Tibial artery (tissue), 4 donors: ENCODE results near the gene ZDHHC20.
"Not testable (repeated sequence)": the region's sequence is repeated elsewhere in the genome, so short reads cannot be mapped to it uniquely, and the experiment has no call there.

ENCODE experiments used
- DNase-seq, 2 donors: peaks; one replicate each; pipeline ENCODE4 v3.0.0-alpha.2; 2019
- H3K27ac ChIP-seq, 2 donors: fragments of 200-600 bp; sonication (generic) in 1 of 2; 1 replicate in 1 of 2; 2 replicates in 1 of 2; pipeline ENCODE4 v1.5.1; 2018 to 2019; ENCODE audit warnings: mild to moderate bottlenecking in 1 of 2
- H3K27me3 ChIP-seq, 2 donors: fragments of 200-600 bp; sonication (generic) in 1 of 2; one replicate each; pipeline versions ENCODE4 v1.5.1 to v1.6.0; 2016 to 2019
- H3K36me3 ChIP-seq, 3 donors: fragments of 200-600 bp; sonication (generic) in 2 of 3; one replicate each; pipeline ENCODE4 v1.5.1; 2016 to 2019; ENCODE audit warnings: mild to moderate bottlenecking in 2 of 3
- H3K4me1 ChIP-seq, 4 donors: fragments of 200-600 bp; sonication (generic) in 2 of 4; 1 replicate in 3 of 4; 2 replicates in 1 of 4; pipeline ENCODE4 v1.5.1; 2016 to 2019
- H3K4me3 ChIP-seq, 2 donors: fragments of 200-600 bp; sonication (generic) in 1 of 2; 1 replicate in 1 of 2; 2 replicates in 1 of 2; pipeline ENCODE4 v1.5.1; 2018 to 2019; ENCODE audit warnings: mild to moderate bottlenecking in 2 of 2
- H3K9me3 ChIP-seq, 3 donors: fragments of 200-600 bp; sonication (generic) in 1 of 3; one replicate each; pipeline ENCODE4 v1.5.1; 2016 to 2019
- intact Hi-C: fragments of 100-400 bp; cut with DNase I; formaldehyde crosslinking; loops from one replicate; pipeline ENCODE4 v1.15.0; 2023; ENCODE audit warnings: low total_unique reads
- TF ChIP-seq, protein P1 (sequence below), 2 experiments: fragments of 200-600 bp in 1 of 2; fragments of 450-650 bp in 1 of 2; IDR thresholded peaks; one replicate each; pipeline ENCODE4 v1.5.1; 2017 to 2019; ENCODE audit warnings: antibody characterized with exemption in 2 of 2, mild to moderate bottlenecking in 1 of 2, moderate library complexity in 1 of 2

ZDHHC20 gene

DNA sequence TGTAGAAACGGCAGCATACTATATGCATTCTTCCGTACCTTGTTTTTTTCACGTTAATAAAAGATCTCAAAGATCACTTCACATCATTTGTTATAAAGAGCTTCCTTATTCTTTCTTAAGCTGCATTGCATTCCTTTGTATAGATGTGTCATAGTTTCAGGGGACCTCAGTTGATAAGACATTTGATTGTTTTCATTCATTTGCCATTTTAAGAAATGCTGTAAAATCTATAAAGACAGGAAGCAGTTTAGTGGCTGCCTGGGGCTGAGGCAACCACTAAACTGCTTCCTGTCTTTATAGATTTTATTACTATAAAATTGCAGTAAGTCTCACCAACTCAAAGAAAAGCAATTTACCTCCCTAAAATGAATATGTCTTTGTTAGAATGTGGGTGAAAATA is 59.4 kb downstream of the ZDHHC20 start:
- Histone ChIP-seq H3K36me3 (peaks cover 9 to 48% (median 10%) of the 10 kb centered on the region in 3 donors), H3K4me1 (no peaks in the 10 kb centered on the region), H3K9me3 (no peaks in the 10 kb centered on the region), H3K27ac (no peak overlapping the region), H3K4me3 (no peak overlapping the region), H3K27me3 (no peaks in the 10 kb centered on the region)
- intact Hi-C loops: no loop called here
- TF ChIP-seq, protein P1, sequence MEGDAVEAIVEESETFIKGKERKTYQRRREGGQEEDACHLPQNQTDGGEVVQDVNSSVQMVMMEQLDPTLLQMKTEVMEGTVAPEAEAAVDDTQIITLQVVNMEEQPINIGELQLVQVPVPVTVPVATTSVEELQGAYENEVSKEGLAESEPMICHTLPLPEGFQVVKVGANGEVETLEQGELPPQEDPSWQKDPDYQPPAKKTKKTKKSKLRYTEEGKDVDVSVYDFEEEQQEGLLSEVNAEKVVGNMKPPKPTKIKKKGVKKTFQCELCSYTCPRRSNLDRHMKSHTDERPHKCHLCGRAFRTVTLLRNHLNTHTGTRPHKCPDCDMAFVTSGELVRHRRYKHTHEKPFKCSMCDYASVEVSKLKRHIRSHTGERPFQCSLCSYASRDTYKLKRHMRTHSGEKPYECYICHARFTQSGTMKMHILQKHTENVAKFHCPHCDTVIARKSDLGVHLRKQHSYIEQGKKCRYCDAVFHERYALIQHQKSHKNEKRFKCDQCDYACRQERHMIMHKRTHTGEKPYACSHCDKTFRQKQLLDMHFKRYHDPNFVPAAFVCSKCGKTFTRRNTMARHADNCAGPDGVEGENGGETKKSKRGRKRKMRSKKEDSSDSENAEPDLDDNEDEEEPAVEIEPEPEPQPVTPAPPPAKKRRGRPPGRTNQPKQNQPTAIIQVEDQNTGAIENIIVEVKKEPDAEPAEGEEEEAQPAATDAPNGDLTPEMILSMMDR (IDR thresholded peaks at IDR 0.05): no peak
- DNase-seq: no peak

- no peaks in the 10 kb centered on the region for H3K4me1 ChIP-seq
- TF ChIP-seq, protein P1 (IDR thresholded peaks at IDR 0.05): no peak
- DNase-seq: no peak
- H3K27ac ChIP-seq: no peak overlapping the region
- H3K27me3 ChIP-seq: no peaks in the 10 kb centered on the region
- H3K4me3 ChIP-seq: no peak overlapping the region
- H3K36me3 ChIP-seq: peaks cover 10 to 55% (median 16%) of the 10 kb centered on the region in 3 donors
- H3K9me3 ChIP-seq: no peaks in the 10 kb centered on the region
- intact Hi-C loops: no loop called here
These were observed 63.1 kb downstream of the ZDHHC20 start for GRCh38 chr13:21395953-21396352.

- H3K4me1 ChIP-seq: no peaks in the 10 kb centered on the region
- peaks cover 41 to 69% (median 51%) of the 10 kb centered on the region in 3 donors for H3K36me3 ChIP-seq
- no peaks in the 10 kb centered on the region for H3K27me3 ChIP-seq
- no peak overlapping the region for H3K4me3 ChIP-seq
- DNase-seq: no peak
- H3K9me3 ChIP-seq: no peaks in the 10 kb centered on the region
- no peak overlapping the region for H3K27ac ChIP-seq
- TF ChIP-seq, protein P1 (IDR thresholded peaks at IDR 0.05): no peak
- intact Hi-C loops: no loop called here
These were observed 70.0 kb downstream of the ZDHHC20 start for GRCh38 chr13:21389124-21389523.

DNA sequence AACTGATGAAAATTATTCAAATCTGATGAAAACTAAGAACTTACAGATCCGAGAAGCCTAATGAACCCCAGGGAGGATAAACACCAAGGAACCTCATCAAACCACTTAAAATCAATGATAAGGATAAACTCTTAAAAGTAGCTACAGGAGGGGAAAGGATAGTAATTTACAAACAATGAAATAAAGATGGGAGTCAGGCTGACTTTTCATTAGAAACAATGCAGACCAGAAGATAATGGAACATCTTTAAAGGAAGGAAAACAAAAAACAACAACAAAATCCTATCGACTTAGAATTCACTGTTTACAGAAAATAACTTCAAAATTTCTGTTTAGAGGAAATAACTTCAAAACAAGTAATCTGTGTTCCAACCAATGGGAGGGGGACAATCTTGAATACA is 73.4 kb downstream of the ZDHHC20 start:
- H3K4me3 ChIP-seq: no peak overlapping the region
- no peaks in the 10 kb centered on the region for H3K4me1 ChIP-seq
- intact Hi-C loops: no loop called here
- DNase-seq: no peak
- no peak overlapping the region for H3K27ac ChIP-seq
- H3K9me3 ChIP-seq: no peaks in the 10 kb centered on the region
- H3K36me3 ChIP-seq: peaks cover 56 to 74% (median 69%) of the 10 kb centered on the region in 3 donors
- no peaks in the 10 kb centered on the region for H3K27me3 ChIP-seq
- TF ChIP-seq, protein P1 (IDR thresholded peaks at IDR 0.05): no peak

DNA sequence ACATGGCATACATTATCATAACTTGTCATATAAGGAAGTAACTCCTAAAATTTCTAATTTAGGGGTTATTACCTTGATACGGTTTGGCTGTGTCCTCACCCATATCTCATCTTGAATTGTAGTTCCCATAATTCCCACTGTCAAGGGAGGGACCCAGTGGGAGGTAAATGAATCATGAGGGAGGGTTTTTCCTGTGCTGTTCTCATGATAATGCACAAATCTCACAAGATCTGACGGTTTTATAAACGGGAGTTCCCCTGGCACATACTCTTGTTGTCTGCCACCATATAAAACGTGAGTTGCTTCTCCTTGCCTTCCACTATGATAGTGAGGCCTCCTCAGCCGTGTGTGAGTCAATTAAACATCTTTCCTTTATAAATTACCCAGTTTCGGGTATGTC is 76.0 kb downstream of the ZDHHC20 start:
- no peak overlapping the region for H3K27ac ChIP-seq
- TF ChIP-seq, protein P1 (IDR thresholded peaks at IDR 0.05): no peak
- H3K36me3 ChIP-seq: peaks cover 46 to 71% (median 62%) of the 10 kb centered on the region in 3 donors
- H3K4me1 ChIP-seq: no peaks in the 10 kb centered on the region
- DNase-seq: no peak
- no peak overlapping the region for H3K4me3 ChIP-seq
- no peaks in the 10 kb centered on the region for H3K9me3 ChIP-seq
- intact Hi-C loops: no loop called here
- H3K27me3 ChIP-seq: no peaks in the 10 kb centered on the region

GRCh38 chr13:21376998-21377985 is 81.8 kb downstream of the ZDHHC20 start:
- intact Hi-C loops, H3K4me3 ChIP-seq, H3K27me3 ChIP-seq, H3K4me1 ChIP-seq, DNase-seq, H3K27ac ChIP-seq, H3K9me3 ChIP-seq: not testable (repeated sequence)
- H3K36me3 ChIP-seq: peaks cover 30 to 68% (median 52%) of the 10 kb centered on the region in 3 donors
